Tibial nerve (tissue), 4 donors: ENCODE measurements around the gene SPTBN1.

ENCODE experiments used
- EP300 ChIP-seq, 2 donors: sonication (generic); formaldehyde crosslinking; IDR thresholded peaks; one replicate each; pipeline ENCODE4 v1.6.1; 2017; ENCODE audit warnings: antibody characterized with exemption in 2 of 2, mild to moderate bottlenecking in 1 of 2
- TF ChIP-seq, protein P1 (sequence below), 5 experiments: fragments of 200-600 bp in 3 of 5; fragments of 450-650 bp in 2 of 5; sonication (generic) in 3 of 5; IDR thresholded peaks; one replicate each; pipeline ENCODE4 v1.5.1; 2016 to 2019; ENCODE audit warnings: antibody characterized with exemption in 5 of 5, mild to moderate bottlenecking in 3 of 5, moderate library complexity in 2 of 5

DNA sequence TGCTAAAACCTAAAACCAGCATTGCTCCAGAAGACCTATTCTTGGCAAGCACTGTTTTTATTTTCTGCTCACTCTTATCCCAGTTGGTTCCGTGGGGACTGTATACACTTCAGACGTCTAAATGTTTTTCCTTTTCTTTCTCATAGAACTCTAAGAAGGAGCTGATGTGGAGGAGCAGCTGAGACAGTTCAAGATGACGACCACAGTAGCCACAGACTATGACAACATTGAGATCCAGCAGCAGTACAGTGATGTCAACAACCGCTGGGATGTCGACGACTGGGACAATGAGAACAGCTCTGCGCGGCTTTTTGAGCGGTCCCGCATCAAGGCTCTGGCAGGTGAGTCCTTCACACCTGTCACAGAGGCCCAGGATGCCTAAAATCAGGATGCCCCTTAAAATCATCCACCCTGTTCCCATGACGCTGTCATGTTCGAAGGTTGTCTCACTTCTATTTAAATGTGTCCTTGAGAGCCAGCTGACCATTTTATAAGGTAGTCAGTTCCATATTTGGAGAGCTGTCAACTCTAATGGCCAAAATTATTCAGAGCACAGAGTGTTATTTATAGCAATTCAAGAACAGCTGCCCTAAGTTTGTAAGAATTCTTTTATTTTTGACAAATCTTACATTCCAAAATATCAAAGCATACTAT, 70.2 kb downstream of the SPTBN1 start:
- TF ChIP-seq, protein P1, sequence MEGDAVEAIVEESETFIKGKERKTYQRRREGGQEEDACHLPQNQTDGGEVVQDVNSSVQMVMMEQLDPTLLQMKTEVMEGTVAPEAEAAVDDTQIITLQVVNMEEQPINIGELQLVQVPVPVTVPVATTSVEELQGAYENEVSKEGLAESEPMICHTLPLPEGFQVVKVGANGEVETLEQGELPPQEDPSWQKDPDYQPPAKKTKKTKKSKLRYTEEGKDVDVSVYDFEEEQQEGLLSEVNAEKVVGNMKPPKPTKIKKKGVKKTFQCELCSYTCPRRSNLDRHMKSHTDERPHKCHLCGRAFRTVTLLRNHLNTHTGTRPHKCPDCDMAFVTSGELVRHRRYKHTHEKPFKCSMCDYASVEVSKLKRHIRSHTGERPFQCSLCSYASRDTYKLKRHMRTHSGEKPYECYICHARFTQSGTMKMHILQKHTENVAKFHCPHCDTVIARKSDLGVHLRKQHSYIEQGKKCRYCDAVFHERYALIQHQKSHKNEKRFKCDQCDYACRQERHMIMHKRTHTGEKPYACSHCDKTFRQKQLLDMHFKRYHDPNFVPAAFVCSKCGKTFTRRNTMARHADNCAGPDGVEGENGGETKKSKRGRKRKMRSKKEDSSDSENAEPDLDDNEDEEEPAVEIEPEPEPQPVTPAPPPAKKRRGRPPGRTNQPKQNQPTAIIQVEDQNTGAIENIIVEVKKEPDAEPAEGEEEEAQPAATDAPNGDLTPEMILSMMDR (IDR thresholded peaks at IDR 0.05): no peak
- no peak for TF ChIP-seq EP300 (IDR thresholded peaks at IDR 0.05)
